OCI-LY3 (cell line): ENCODE measurements around the gene EIF3F.

Experiments
- EZH2phosphoT487 ChIP-seq: fragments of 200-600 bp; shearing (Covaris generic); IDR thresholded peaks from 2 replicates; pipeline ENCODE4 v1.6.1; 2018; ENCODE audit warnings: antibody characterized with exemption, mixed run types, low read depth
- TF ChIP-seq, protein P1 (sequence below): fragments of 200-600, 300-600 bp; sonication (generic); IDR thresholded peaks from 2 replicates; pipeline ENCODE4 v1.5.1; 2014; ENCODE audit warnings: antibody characterized with exemption, low read length, low read depth

DNA sequence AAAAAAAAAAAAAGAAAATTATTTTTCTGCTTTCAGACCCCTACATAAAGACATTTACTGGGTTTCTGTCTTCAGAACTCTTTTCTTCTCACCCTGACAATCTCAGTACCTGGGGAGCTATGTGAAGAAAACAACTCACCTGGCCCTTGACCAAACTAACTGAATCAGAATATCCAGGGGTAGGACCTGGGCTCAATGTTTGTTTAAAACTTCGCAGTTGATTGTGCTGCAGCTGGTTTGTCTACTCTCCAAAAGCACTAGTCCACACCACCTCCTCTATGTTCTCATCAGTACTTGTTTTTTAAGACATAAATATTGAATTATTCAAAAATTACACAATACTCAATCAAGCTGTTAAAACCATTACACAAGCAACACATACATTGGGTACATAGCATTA, 34.8 kb downstream of the EIF3F start:
- TF ChIP-seq, protein P1, sequence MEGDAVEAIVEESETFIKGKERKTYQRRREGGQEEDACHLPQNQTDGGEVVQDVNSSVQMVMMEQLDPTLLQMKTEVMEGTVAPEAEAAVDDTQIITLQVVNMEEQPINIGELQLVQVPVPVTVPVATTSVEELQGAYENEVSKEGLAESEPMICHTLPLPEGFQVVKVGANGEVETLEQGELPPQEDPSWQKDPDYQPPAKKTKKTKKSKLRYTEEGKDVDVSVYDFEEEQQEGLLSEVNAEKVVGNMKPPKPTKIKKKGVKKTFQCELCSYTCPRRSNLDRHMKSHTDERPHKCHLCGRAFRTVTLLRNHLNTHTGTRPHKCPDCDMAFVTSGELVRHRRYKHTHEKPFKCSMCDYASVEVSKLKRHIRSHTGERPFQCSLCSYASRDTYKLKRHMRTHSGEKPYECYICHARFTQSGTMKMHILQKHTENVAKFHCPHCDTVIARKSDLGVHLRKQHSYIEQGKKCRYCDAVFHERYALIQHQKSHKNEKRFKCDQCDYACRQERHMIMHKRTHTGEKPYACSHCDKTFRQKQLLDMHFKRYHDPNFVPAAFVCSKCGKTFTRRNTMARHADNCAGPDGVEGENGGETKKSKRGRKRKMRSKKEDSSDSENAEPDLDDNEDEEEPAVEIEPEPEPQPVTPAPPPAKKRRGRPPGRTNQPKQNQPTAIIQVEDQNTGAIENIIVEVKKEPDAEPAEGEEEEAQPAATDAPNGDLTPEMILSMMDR, result no peak
- TF ChIP-seq EZH2phosphoT487, result no peak
